IMR-90 (cell line): ENCODE data around the gene FLRT1. TPM values are rescaled to one million over a fixed set of nuclear protein-coding genes. Genes with fewer than 3 reads are reported as not detected.

Experiments used
- ATAC-seq: fragments of 200-7000 bp; cut with Tn5 transposase; 2 replicates; pipeline ENCODE4 v1.9.1; 2020; ENCODE audit warnings: low read depth, mild to moderate bottlenecking, moderate library complexity
- BruUV-seq: library from RNA; stranded (reverse); fragments of 400-500 nt; replicated peaks from 2 replicates; lab custom pipeline; 2021; lab: Mats Ljungman, UMichigan
- CTCF ChIA-PET: fragments of 300-600 bp; formaldehyde crosslinking; extraction: SDS; loops from one replicate; lab custom pipeline; 2021; ENCODE audit warnings: antibody characterized with exemption; lab: Yijun Ruan, JAX
- POLR2A ChIA-PET: fragments of 300-600 bp; sonication (Branson Sonifier 250); formaldehyde crosslinking; loops from one replicate; lab custom pipeline; 2022; ENCODE audit warnings: antibody characterized with exemption; ENCODE audit not compliant: unreplicated experiment; lab: Charles Lee
- DNase-seq: peaks from one replicate; pipeline ENCODE4 v3.0.0; 2013
- H2AFZ ChIP-seq: replicated peaks from 2 replicates; pipeline ENCODE3; 2013; ENCODE audit warnings: low read length, mild to moderate bottlenecking; ENCODE audit not compliant: poor library complexity
- H2AK5ac ChIP-seq: 2 replicates; pipeline ENCODE4 v1.6.1; 2013; ENCODE audit warnings: low read depth, low read length, inconsistent platforms
- H2AK9ac ChIP-seq: replicated peaks from 2 replicates; pipeline ENCODE3; 2013; ENCODE audit warnings: mild to moderate bottlenecking, low read depth, low read length, moderate library complexity; ENCODE audit not compliant: poor library complexity
- H2BK120ac ChIP-seq: 2 replicates; pipeline ENCODE4 v1.6.1; 2013; ENCODE audit warnings: low read depth, low read length, inconsistent platforms
- H2BK15ac ChIP-seq: 3 replicates; pipeline ENCODE4 v1.6.1; 2013; ENCODE audit warnings: low read depth, low read length, inconsistent platforms
- H2BK20ac ChIP-seq: 2 replicates; pipeline ENCODE4 v1.6.1; 2013; ENCODE audit warnings: low read depth, mild to moderate bottlenecking, inconsistent platforms, low read length, moderate library complexity
- H2BK5ac ChIP-seq: 2 replicates; pipeline ENCODE4 v1.6.1; 2013; ENCODE audit warnings: mild to moderate bottlenecking, low read depth, low read length, inconsistent platforms; ENCODE audit not compliant: poor library complexity, severe bottlenecking
- H3K14ac ChIP-seq: replicated peaks from 2 replicates; pipeline ENCODE4 v1.6.1; 2013; ENCODE audit warnings: low read depth, low read length, inconsistent platforms
- H3K18ac ChIP-seq: 2 replicates; pipeline ENCODE4 v1.6.1; 2013; ENCODE audit warnings: low read depth, low read length, control low read depth
- H3K23ac ChIP-seq: 2 replicates; pipeline ENCODE4 v1.6.1; 2013; ENCODE audit warnings: low read depth, low read length, inconsistent platforms
- H3K27ac ChIP-seq: 2 replicates; pipeline ENCODE4 v1.5.1; 2013; ENCODE audit warnings: mild to moderate bottlenecking, control low read depth, low read length; ENCODE audit not compliant: insufficient read depth
- H3K27me3 ChIP-seq: 2 replicates; pipeline ENCODE4 v1.6.1; 2013; ENCODE audit warnings: low read length; ENCODE audit not compliant: control insufficient read depth, insufficient read depth
- H3K36me3 ChIP-seq: 2 replicates; pipeline ENCODE4 v1.6.1; 2013; ENCODE audit warnings: low read length, mixed read lengths; ENCODE audit not compliant: control insufficient read depth, insufficient read depth
- H3K4ac ChIP-seq: 2 replicates; pipeline ENCODE4 v1.6.1; 2013; ENCODE audit warnings: low read depth, low read length, inconsistent platforms
- H3K4me1 ChIP-seq: 2 replicates; pipeline ENCODE4 v1.6.1; 2013; ENCODE audit warnings: low read length, mixed read lengths; ENCODE audit not compliant: control insufficient read depth, insufficient read depth
- H3K4me2 ChIP-seq: 2 replicates; pipeline ENCODE4 v1.6.1; 2013; ENCODE audit warnings: low read depth, mild to moderate bottlenecking, control low read depth, low read length, moderate library complexity
- H3K4me3 ChIP-seq: 2 replicates; pipeline ENCODE4 v1.5.1; 2013; ENCODE audit warnings: low read depth, mild to moderate bottlenecking, control low read depth, low read length, moderate library complexity; ENCODE audit not compliant: insufficient read depth
- H3K56ac ChIP-seq: 2 replicates; pipeline ENCODE4 v1.6.1; 2013; ENCODE audit warnings: low read length, inconsistent platforms; ENCODE audit not compliant: insufficient read depth; ENCODE audit errors: extremely low read depth
- H3K79me1 ChIP-seq, 2 experiments: 2 replicates each; pipeline ENCODE4 v1.6.1; 2013; ENCODE audit warnings: low read length in 2 of 2, inconsistent platforms in 1 of 2, low read depth in 1 of 2
- H3K9ac ChIP-seq: 2 replicates; pipeline ENCODE4 v1.6.1; 2013; ENCODE audit warnings: low read depth, low read length, control low read depth
- H3K9me1 ChIP-seq: 2 replicates; pipeline ENCODE4 v1.6.1; 2013; ENCODE audit warnings: low read length, inconsistent platforms; ENCODE audit not compliant: insufficient read depth
- H3K9me3 ChIP-seq: 2 replicates; pipeline ENCODE4 v1.6.1; 2013; ENCODE audit warnings: low read length; ENCODE audit not compliant: control insufficient read depth, insufficient read depth
- H4K20me1 ChIP-seq: 2 replicates; pipeline ENCODE4 v1.6.1; 2013; ENCODE audit warnings: low read length, inconsistent platforms; ENCODE audit not compliant: insufficient read depth
- H4K5ac ChIP-seq: 2 replicates; pipeline ENCODE4 v1.6.1; 2013; ENCODE audit warnings: mild to moderate bottlenecking, low read depth, low read length, control low read depth
- H4K8ac ChIP-seq, 2 experiments: 2 replicates each; pipeline ENCODE4 v1.6.1; 2013; ENCODE audit warnings: low read depth in 2 of 2, low read length in 2 of 2, control low read depth in 1 of 2, inconsistent platforms in 1 of 2
- H4K91ac ChIP-seq: 2 replicates; pipeline ENCODE4 v1.6.1; 2013; ENCODE audit warnings: low read depth, low read length, inconsistent platforms; ENCODE audit not compliant: insufficient read depth
- BHLHE40 ChIP-seq: fragments of 150-350 bp; IDR thresholded peaks from 2 replicates; pipeline ENCODE4 v1.6.1; 2016; ENCODE audit warnings: mild to moderate bottlenecking, low read depth, low read length
- FOS ChIP-seq: fragments of 150-350 bp; IDR thresholded peaks from 2 replicates; pipeline ENCODE4 v1.6.1; 2016; ENCODE audit warnings: low read depth, low read length
- POLR2A ChIP-seq: IDR thresholded peaks from 2 replicates; pipeline ENCODE4 v1.6.1; 2012; ENCODE audit warnings: mild to moderate bottlenecking, low read depth, low read length
- RAD21 ChIP-seq: IDR thresholded peaks from 2 replicates; pipeline ENCODE4 v1.6.1; 2012; ENCODE audit warnings: low read length, improper control_type of control experiment
- USF2 ChIP-seq: fragments of 150-350 bp; IDR thresholded peaks from 2 replicates; pipeline ENCODE4 v1.6.1; 2017; ENCODE audit warnings: mild to moderate bottlenecking, antibody characterized with exemption, low read length, low read depth
- WGBS, 2 experiments: methylation state at CpG; one replicate each; pipeline versions ENCODE4 v1.1.5 to v1.1.7; 2013; ENCODE audit warnings: missing lambda C conversion rate in 2 of 2; ENCODE audit not compliant: insufficient read length in 1 of 2; ENCODE audit errors: extremely low coverage in 2 of 2; 5-methylcytosine and 5-hydroxymethylcytosine counted together
- dilution Hi-C: fragments of 300-500 bp; cut with HindIII; formaldehyde crosslinking; loops from one replicate; pipeline ENCODE4 v1.14.3; 2018; ENCODE audit warnings: low sequenced_read_pairs; ENCODE audit not compliant: unreplicated experiment
- in situ Hi-C: fragments of 300-500 bp; cut with MboI; formaldehyde crosslinking; loops from 3 replicates; pipeline ENCODE4 v1.14.3; 2019; ENCODE audit warnings: low sequenced_read_pairs, inconsistent platforms, mixed read lengths
- intact Hi-C: fragments of 100-400 bp; cut with micrococcal nuclease; formaldehyde crosslinking; loops from 2 replicates; pipeline ENCODE4 v1.10.0; 2022
- polyA plus RNA-seq, 3 experiments: library from polyadenylated mRNA; depleted of rRNA; stranded (reverse); fragments of >200 nt; gene quantifications; 2 replicates each; pipeline ENCODE4 v1.2.3, GENCODE V29; 2012; ENCODE audit warnings: low replicate concordance in 1 of 3
- total RNA-seq: library from RNA; depleted of rRNA; stranded (reverse); fragments of >200 nt; gene quantifications from 2 replicates; pipeline ENCODE4 v1.2.3, GENCODE V29; 2012

Gene FLRT1
- total and polyA plus RNA-seq, 2 of the 4 experiments (the other 2 are of a cell fraction), result under 0.01 to 0.07 TPM

- dilution Hi-C loops (no loop called here), intact Hi-C loops (no loop called here), in situ Hi-C loops (no loop called here)
- Histone ChIP-seq H3K79me1 (no peaks in the 10 kb centered on the region), H4K20me1 (no peaks in the 10 kb centered on the region; the same call in none of the 2 replicates), H2AK9ac (no peak overlapping the region), H3K4me3 (no peak overlapping the region), H4K91ac (no peak overlapping the region), H2AK5ac (no peak overlapping the region), H4K8ac (no peak overlapping the region), H2AFZ (no peak overlapping the region), H3K56ac (no peak overlapping the region), H3K27me3 (peaks cover 7% of the 10 kb centered on the region; the same call in 1 of the 2 replicates), H3K4ac (no peak overlapping the region), H2BK20ac (no peak overlapping the region), H3K27ac (no peak overlapping the region), H3K4me1 (peaks cover 3% of the 10 kb centered on the region; the same call in 1 of the 2 replicates), H2BK15ac (no peak overlapping the region), H3K9me1 (no peaks in the 10 kb centered on the region), H3K14ac (no peak overlapping the region), H3K18ac (no peak overlapping the region), H3K36me3 (no peaks in the 10 kb centered on the region), H3K9ac (no peak overlapping the region), H3K9me3 (no peaks in the 10 kb centered on the region), H3K4me2 (no peak overlapping the region), H3K23ac (no peak overlapping the region), H4K5ac (no peak overlapping the region), H2BK5ac (no peak overlapping the region), H2BK120ac (no peak overlapping the region)
- WGBS, 2 experiments, result no CpG with 5 or more reads among the region's 10 CpGs
- ChIA-PET CTCF (no interaction called here), POLR2A (no interaction called here)
- DNase-seq (no peak), ATAC-seq (no peak)
- TF ChIP-seq POLR2A, result no peak
- no peak for TF ChIP-seq USF2
- TF ChIP-seq FOS, result no peak
- TF ChIP-seq RAD21, result no peak
- no peak for TF ChIP-seq BHLHE40
- BruUV-seq, result no TSS peak
Measured at GRCh38 chr11:64065712-64066111, 30.0 kb downstream of the FLRT1 start.
